T-helper 2 cell treated with Interferon-gamma antibody and Interleukin-4, amounts not matched to agents 5 μg/mL and 100 μg/mL, for 36 hours (primary cell): ENCODE data around the gene ZPBP2.
"Not testable (repeated sequence)": the region's sequence is repeated elsewhere in the genome, so short reads cannot be mapped to it uniquely, and the experiment has no call there.

Source experiments
- DNase-seq: peaks from one replicate; pipeline ENCODE4 v3.0.0; 2021; ENCODE audit warnings: low spot score
- H3K27ac Mint-ChIP-seq: one replicate; pipeline ENCODE4 v1.8.0; 2021; ENCODE audit warnings: mild to moderate bottlenecking, mixed read lengths
- H3K27me3 Mint-ChIP-seq: one replicate; pipeline ENCODE4 v1.8.0; 2021; ENCODE audit warnings: low read depth, mixed read lengths
- H3K36me3 Mint-ChIP-seq: one replicate; pipeline ENCODE4 v1.8.0; 2021; ENCODE audit warnings: low read depth, mixed read lengths
- H3K4me1 Mint-ChIP-seq: one replicate; pipeline ENCODE4 v1.8.0; 2021; ENCODE audit warnings: low read depth, mixed read lengths
- H3K4me3 Mint-ChIP-seq: one replicate; pipeline ENCODE4 v1.8.0; 2022; ENCODE audit warnings: mild to moderate bottlenecking, moderate library complexity, mixed read lengths
- H3K9me3 Mint-ChIP-seq: one replicate; pipeline ENCODE4 v1.8.0; 2021; ENCODE audit warnings: mixed read lengths

The ZPBP2 gene

DNA sequence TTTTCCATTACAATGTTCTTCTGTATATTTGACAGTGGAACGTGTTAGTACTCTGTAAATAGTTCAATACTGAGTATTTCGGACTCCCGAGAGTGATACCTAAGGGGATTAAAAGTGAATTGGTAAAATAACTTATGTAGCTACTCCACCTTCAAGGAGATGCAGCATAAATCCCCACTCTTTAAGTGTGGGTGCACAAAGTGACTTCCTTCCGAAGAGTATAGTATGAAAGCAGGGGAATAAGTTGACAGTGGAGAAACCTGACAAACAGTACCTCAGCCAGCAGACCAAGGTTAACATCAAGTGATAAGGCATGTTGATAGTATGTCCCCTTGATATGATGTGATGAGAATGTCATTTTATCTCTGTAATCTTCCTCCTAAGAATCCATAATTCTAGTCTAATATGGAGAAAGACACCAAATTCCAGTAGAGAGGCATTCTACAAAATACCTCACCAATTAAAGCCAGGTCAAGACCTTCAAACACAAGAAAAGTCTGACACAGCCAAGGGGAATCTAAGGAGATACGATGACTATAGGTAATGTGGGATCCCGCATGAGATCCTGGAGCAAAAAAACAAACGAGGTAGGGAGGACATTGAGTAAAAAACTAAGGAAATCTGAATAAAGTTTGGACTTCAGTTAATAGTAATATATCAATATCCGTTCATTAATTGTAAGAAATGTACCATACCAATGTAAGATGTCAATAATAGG lies 1.8 kb upstream of the ZPBP2 start:
- H3K36me3 Mint-ChIP-seq = no peaks in the 10 kb centered on the region
- H3K9me3 Mint-ChIP-seq = peaks cover 3% of the 10 kb centered on the region
- peak overlapping the region; percentile 18 for H3K4me3 Mint-ChIP-seq
- H3K4me1 Mint-ChIP-seq = peaks cover 47% of the 10 kb centered on the region
- DNase-seq = no peak
- H3K27me3 Mint-ChIP-seq = no peaks in the 10 kb centered on the region
- H3K27ac Mint-ChIP-seq = peak overlapping the region; percentile 29

DNA sequence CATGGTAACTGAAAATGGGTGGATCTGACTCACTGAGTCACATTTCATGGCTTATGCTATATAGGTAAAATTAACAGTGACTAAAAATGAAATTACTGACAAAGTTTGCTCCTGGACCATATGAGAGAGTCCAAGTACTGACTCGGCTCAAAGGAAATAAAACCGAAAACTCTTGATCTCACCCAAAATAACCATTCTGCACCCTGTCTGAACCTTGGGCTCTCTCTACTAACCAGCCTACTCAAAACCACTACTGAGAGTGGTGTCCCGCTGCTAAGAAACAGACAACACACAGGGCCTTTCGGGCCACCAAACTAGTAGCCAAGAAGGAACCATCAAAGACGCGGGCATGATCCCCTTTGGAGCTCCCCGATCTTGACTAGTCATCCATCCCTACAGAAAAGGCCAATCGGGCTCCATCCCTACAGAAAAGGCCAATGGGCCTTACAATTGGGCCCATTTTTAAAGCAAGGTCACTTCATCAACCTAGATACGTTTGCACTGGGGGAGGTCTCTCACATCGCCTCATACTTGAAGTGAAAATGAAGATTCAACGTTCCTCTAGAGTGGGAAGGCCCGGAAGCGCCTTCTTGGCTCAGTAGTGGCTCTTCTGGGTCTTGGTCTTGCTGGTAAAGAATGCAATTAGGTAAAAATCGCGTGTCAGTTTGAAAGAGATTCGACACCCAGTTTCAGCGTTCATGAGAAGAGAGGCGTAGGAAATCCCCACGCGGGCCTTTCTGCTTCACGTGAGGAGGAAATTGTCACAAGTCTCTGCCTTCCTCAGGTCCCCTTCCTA lies 720 bp upstream of the ZPBP2 start:
- Mint-ChIP-seq H3K27ac (peak overlapping the region; percentile 82), H3K4me3 (peak overlapping the region; percentile 65), H3K27me3 (no peaks in the 10 kb centered on the region), H3K36me3 (no peaks in the 10 kb centered on the region), H3K9me3 (peaks cover 3% of the 10 kb centered on the region), H3K4me1 (peaks cover 41% of the 10 kb centered on the region)
- peak; percentile 68 for DNase-seq

DNA sequence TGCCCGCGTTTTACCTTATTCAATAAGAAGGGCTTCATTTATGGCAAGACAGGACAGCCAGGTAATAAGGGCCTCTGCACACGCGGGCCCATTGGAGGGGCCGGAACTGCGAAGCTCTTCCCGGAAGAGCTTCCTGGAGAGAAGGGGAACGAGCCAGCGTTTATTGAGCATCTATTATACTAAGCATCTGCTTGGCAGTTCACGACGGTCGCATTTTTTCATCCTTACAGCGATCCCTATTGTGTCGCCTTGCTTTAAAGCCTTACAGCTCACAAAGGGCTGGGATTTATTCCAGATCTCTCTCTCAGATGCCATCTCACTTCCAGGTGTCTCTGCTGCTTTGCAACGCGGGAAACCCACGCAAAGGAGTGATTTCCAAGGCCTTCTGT lies 546 bp downstream of the ZPBP2 start:
- Mint-ChIP-seq H3K27ac (no peak overlapping the region), H3K4me1 (peaks cover 34% of the 10 kb centered on the region), H3K4me3 (peak overlapping the region; percentile 1)

DNA sequence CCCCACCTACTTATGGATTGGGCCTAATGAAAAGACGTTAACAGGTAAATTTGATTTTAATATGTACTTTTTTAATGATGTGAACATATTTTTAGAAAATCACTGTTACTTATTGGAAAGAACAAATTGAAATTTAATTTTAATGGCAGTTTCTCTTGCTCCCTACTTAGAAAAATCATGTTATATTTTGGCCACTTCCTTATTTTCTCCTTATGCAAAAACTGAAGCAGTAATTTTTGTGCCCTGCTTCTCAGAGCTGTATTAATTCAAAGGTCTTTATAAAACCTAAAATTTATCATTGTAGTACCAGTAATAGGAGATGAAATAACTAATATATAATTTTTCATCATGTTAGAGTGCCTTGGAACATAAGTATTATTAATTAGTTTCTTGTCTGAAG lies 2.8 kb downstream of the ZPBP2 start:
- H3K27ac Mint-ChIP-seq = no peak overlapping the region
- peaks cover 3% of the 10 kb centered on the region for H3K9me3 Mint-ChIP-seq
- peaks cover 18% of the 10 kb centered on the region for H3K4me1 Mint-ChIP-seq
- DNase-seq = no peak
- H3K27me3 Mint-ChIP-seq = peaks cover 3% of the 10 kb centered on the region
- H3K4me3 Mint-ChIP-seq = no peak overlapping the region
- no peaks in the 10 kb centered on the region for H3K36me3 Mint-ChIP-seq

More for the DNA sequence above, 546 bp downstream of the ZPBP2 start:
- H3K9me3 Mint-ChIP-seq = peaks cover 3% of the 10 kb centered on the region
- H3K27me3 Mint-ChIP-seq = peaks cover 2% of the 10 kb centered on the region
- no peaks in the 10 kb centered on the region for H3K36me3 Mint-ChIP-seq
- no peak for DNase-seq

DNA sequence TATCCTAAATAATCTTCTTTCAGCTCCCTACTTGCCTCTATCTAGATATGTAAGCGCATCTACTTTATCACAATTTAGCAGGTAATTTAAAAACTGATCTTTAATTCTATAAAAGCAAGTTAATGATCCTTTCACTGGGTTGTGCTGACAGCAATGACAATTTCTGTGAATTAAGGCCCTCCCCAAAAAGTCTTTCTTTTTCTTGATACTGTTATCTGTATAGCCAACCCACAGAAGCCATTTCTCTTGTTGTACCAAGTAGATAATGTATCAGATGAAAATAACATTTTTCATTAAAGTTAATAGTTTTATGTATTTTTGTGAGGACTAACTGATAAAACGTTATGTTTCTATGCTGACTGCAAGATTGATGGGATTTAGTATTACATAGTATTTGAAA lies 3.8 kb downstream of the ZPBP2 start:
- no peak overlapping the region for H3K27ac Mint-ChIP-seq
- no peak overlapping the region for H3K4me3 Mint-ChIP-seq

DNA sequence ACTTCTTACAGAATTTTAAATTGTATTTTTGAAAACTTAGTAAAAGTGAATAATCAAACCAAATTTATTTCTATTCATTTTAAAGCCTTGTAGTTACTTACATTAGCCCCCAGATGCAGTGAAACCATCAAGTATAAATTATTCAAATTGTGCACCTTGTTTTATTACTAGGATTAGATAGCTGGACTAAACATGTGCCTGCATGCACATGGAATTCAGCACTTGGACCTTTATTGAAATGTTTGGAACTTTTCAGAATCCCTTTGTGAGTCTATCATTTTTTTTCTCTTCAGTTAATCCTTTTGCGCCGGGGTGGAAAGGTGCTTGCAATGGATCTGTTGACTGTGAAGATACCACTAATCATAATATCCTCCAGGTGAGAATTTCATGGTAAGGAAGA lies 4.7 kb downstream of the ZPBP2 start:
- DNase-seq = no peak
- Mint-ChIP-seq H3K4me3 (no peak overlapping the region), H3K27ac (no peak overlapping the region), H3K27me3 (peaks cover 12% of the 10 kb centered on the region), H3K9me3 (no peaks in the 10 kb centered on the region), H3K4me1 (peaks cover under 1% of the 10 kb centered on the region), H3K36me3 (no peaks in the 10 kb centered on the region)

More for the DNA sequence above, 3.8 kb downstream of the ZPBP2 start:
- no peak for DNase-seq
- Mint-ChIP-seq H3K36me3 (no peaks in the 10 kb centered on the region), H3K27me3 (peaks cover 8% of the 10 kb centered on the region), H3K4me1 (peaks cover 10% of the 10 kb centered on the region), H3K9me3 (peaks cover 3% of the 10 kb centered on the region)

DNA sequence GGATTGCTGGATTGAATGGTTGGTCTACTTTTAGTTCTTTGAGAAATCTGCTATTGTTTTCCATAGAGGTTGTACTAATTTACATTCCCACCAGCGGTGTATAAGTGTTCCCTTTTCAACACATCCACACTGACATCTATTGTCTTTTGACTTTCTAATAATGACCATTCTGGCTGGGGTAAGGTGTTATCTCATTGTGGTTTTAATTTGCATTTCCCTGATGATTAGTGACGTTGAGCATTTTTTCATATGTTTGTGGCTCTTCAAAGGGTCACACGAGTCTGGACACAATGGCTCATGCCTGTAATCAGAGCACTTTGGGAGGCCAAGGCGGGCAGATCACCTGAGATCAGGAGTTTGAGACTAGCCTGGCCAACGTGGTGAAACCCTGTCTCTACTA lies 18.1 kb downstream of the ZPBP2 start:
- H3K36me3 Mint-ChIP-seq, H3K27ac Mint-ChIP-seq, H3K27me3 Mint-ChIP-seq, H3K4me1 Mint-ChIP-seq, DNase-seq, H3K4me3 Mint-ChIP-seq, H3K9me3 Mint-ChIP-seq: not testable (repeated sequence)

- no peak overlapping the region for H3K27ac Mint-ChIP-seq
- no peak for DNase-seq
- H3K4me1 Mint-ChIP-seq = no peaks in the 10 kb centered on the region
- peaks cover 1% of the 10 kb centered on the region for H3K27me3 Mint-ChIP-seq
- no peaks in the 10 kb centered on the region for H3K36me3 Mint-ChIP-seq
- no peaks in the 10 kb centered on the region for H3K9me3 Mint-ChIP-seq
- H3K4me3 Mint-ChIP-seq = no peak overlapping the region
Observed at GRCh38 chr17:39887078-39887477, 19.1 kb downstream of the ZPBP2 start.

GRCh38 chr17:39889200-39889599 lies 21.2 kb downstream of the ZPBP2 start:
- Mint-ChIP-seq H3K4me3 (no peak overlapping the region), H3K27me3 (no peaks in the 10 kb centered on the region), H3K4me1 (no peaks in the 10 kb centered on the region), H3K36me3 (no peaks in the 10 kb centered on the region), H3K27ac (no peak overlapping the region), H3K9me3 (no peaks in the 10 kb centered on the region)
- DNase-seq = no peak

GRCh38 chr17:39894681-39895376 lies 26.8 kb downstream of the ZPBP2 start:
- Mint-ChIP-seq H3K4me1 (peaks cover 13% of the 10 kb centered on the region), H3K9me3 (no peaks in the 10 kb centered on the region), H3K36me3 (peaks cover 9% of the 10 kb centered on the region), H3K4me3 (peak overlapping the region; percentile 30), H3K27me3 (no peaks in the 10 kb centered on the region), H3K27ac (peak overlapping the region; percentile 81)
- DNase-seq = no peak

DNA sequence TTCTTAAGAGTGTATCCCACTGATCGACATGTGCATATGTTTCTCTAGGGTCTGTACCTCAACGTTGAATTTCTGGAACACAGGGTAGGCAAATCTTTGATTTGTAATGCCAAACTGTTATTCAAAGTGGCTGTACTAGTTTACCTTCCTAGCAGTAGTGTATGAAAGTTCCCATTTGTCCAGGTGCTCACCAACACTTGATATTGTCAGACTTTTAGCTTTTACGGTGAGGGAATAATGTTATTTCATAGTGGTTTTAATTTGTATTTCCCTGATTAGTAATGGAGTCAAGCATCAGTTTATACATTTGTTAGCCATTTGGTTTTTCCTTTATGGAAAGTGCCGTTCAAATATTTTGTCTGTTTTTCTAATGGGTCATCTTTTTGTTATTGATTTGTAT lies 30.1 kb downstream of the ZPBP2 start:
- H3K4me3 Mint-ChIP-seq = no peak overlapping the region
- no peaks in the 10 kb centered on the region for H3K9me3 Mint-ChIP-seq
- H3K27me3 Mint-ChIP-seq = no peaks in the 10 kb centered on the region
- H3K4me1 Mint-ChIP-seq = peaks cover 18% of the 10 kb centered on the region
- peaks cover 21% of the 10 kb centered on the region for H3K36me3 Mint-ChIP-seq
- no peak for DNase-seq
- H3K27ac Mint-ChIP-seq = no peak overlapping the region

- Mint-ChIP-seq H3K27ac (no peak overlapping the region), H3K4me1 (peaks cover 25% of the 10 kb centered on the region), H3K4me3 (no peak overlapping the region), H3K9me3 (no peaks in the 10 kb centered on the region), H3K36me3 (peaks cover 26% of the 10 kb centered on the region), H3K27me3 (no peaks in the 10 kb centered on the region)
- DNase-seq = no peak
Observed at GRCh38 chr17:39899215-39899614, 31.2 kb downstream of the ZPBP2 start.

DNA sequence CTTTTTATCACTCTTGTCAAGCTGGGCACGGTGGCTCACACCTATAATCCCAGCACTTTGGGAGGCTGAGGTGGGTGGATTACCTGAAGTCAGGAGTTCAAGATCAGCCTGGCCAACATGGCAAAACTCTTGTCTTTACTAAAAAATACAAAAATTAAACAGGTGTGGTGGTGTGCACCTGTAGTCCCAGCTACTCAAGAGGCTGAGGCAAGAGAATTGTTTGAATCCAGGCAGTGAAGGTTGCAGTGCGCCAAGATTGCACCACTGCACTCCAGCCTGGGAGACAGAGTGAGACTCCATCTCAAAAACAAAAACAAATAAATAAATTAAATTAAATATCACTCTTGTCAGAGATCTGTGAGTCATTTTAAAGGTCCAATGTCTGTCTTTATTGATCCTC lies 34.0 kb downstream of the ZPBP2 start:
- not testable (repeated sequence) for H3K27me3 Mint-ChIP-seq

More for the DNA sequence above, 34.0 kb downstream of the ZPBP2 start:
- not testable (repeated sequence) for H3K4me3 Mint-ChIP-seq, H3K27ac Mint-ChIP-seq, DNase-seq, H3K9me3 Mint-ChIP-seq
- Mint-ChIP-seq H3K4me1 (peaks cover 26% of the 10 kb centered on the region), H3K36me3 (peaks cover 51% of the 10 kb centered on the region)
